ENCODE results near the gene PEAK1. TPM values are rescaled to one million over a fixed set of nuclear protein-coding genes. Genes with fewer than 3 reads are reported as not detected.

Gene PEAK1
- total RNA-seq, 1 experiment from 2014 or later = 36.7 TPM

- intact Hi-C loops (cut with micrococcal nuclease; ENCODE audit: unreplicated experiment) = no loop called here
- no peak for TF ChIP-seq EZH2 (IDR thresholded peaks at IDR 0.05; ENCODE audit: borderline replicate concordance, low read depth, low read length, poor library complexity, severe bottlenecking)
- no peak for TF ChIP-seq CTCF (conservative IDR thresholded peaks at IDR 0.05; ENCODE audit: low read depth, low read length)
- POLR2A ChIA-PET (ENCODE audit: low non-redundant PET) = no interaction called here
These were observed 7.0 kb upstream of the PEAK1 start for GRCh38 chr15:77426871-77427270.

GRCh38 chr15:77426377-77426776, 6.5 kb upstream of the PEAK1 start:
- Histone ChIP-seq H3K9me3 (ENCODE audit: low read depth, low read length, poor library complexity, severe bottlenecking) (no peaks in the 10 kb centered on the region), H3K4me3 (ENCODE audit: low read depth, low read length, poor library complexity, severe bottlenecking) (no peak overlapping the region), H3K27ac (ENCODE audit: low read depth, low read length, poor library complexity, severe bottlenecking) (no peak overlapping the region), H3K4me1 (ENCODE audit: insufficient read depth, low read length, poor library complexity, severe bottlenecking) (peaks cover 6% of the 10 kb centered on the region), H3K27me3 (replicated peaks; ENCODE audit: insufficient read depth, low read depth, low read length, poor library complexity) (no peaks in the 10 kb centered on the region), H3K36me3 (ENCODE audit: insufficient read depth, low read length, poor library complexity, severe bottlenecking) (no peaks in the 10 kb centered on the region)
- ChIA-PET CTCF (no interaction called here), POLR2A (ENCODE audit: low non-redundant PET) (no interaction called here)
- intact Hi-C loops (cut with micrococcal nuclease; ENCODE audit: unreplicated experiment) = no loop called here
- DNase-seq (ENCODE audit: low spot score) = no peak
- TF ChIP-seq EZH2 (IDR thresholded peaks at IDR 0.05; ENCODE audit: borderline replicate concordance, low read depth, low read length, poor library complexity, severe bottlenecking) (no peak), CTCF (conservative IDR thresholded peaks at IDR 0.05; ENCODE audit: low read depth, low read length) (no peak)
- BruUV-seq (replicated peaks) = no TSS peak

More at GRCh38 chr15:77426871-77427270, 7.0 kb upstream of the PEAK1 start:
- DNase-seq (ENCODE audit: low spot score) = no peak
- no peak overlapping the region for H3K4me3 ChIP-seq (ENCODE audit: low read depth, low read length, poor library complexity, severe bottlenecking)
- H3K9me3 ChIP-seq (ENCODE audit: low read depth, low read length, poor library complexity, severe bottlenecking) = no peaks in the 10 kb centered on the region
- no TSS peak for BruUV-seq (replicated peaks)
- H3K36me3 ChIP-seq (ENCODE audit: insufficient read depth, low read length, poor library complexity, severe bottlenecking) = no peaks in the 10 kb centered on the region
- peaks cover 2% of the 10 kb centered on the region for H3K4me1 ChIP-seq (ENCODE audit: insufficient read depth, low read length, poor library complexity, severe bottlenecking)
- CTCF ChIA-PET = no interaction called here
- no peak overlapping the region for H3K27ac ChIP-seq (ENCODE audit: low read depth, low read length, poor library complexity, severe bottlenecking)
- no peaks in the 10 kb centered on the region for H3K27me3 ChIP-seq (replicated peaks; ENCODE audit: insufficient read depth, low read depth, low read length, poor library complexity)

GRCh38 chr15:77425104-77425503, 5.2 kb upstream of the PEAK1 start:
- POLR2A ChIA-PET (ENCODE audit: low non-redundant PET) = no interaction called here
- Histone ChIP-seq H3K9me3 (ENCODE audit: low read depth, low read length, poor library complexity, severe bottlenecking) (no peaks in the 10 kb centered on the region), H3K4me3 (ENCODE audit: low read depth, low read length, poor library complexity, severe bottlenecking) (no peak overlapping the region), H3K27me3 (replicated peaks; ENCODE audit: insufficient read depth, low read depth, low read length, poor library complexity) (no peaks in the 10 kb centered on the region), H3K27ac (ENCODE audit: low read depth, low read length, poor library complexity, severe bottlenecking) (no peak overlapping the region), H3K36me3 (ENCODE audit: insufficient read depth, low read length, poor library complexity, severe bottlenecking) (no peaks in the 10 kb centered on the region), H3K4me1 (ENCODE audit: insufficient read depth, low read length, poor library complexity, severe bottlenecking) (peaks cover 6% of the 10 kb centered on the region)
- BruUV-seq (replicated peaks) = no TSS peak
- no peak for TF ChIP-seq CTCF (conservative IDR thresholded peaks at IDR 0.05; ENCODE audit: low read depth, low read length)
- no peak for TF ChIP-seq EZH2 (IDR thresholded peaks at IDR 0.05; ENCODE audit: borderline replicate concordance, low read depth, low read length, poor library complexity, severe bottlenecking)
- DNase-seq (ENCODE audit: low spot score) = no peak
- CTCF ChIA-PET = no interaction called here
- intact Hi-C loops (cut with micrococcal nuclease; ENCODE audit: unreplicated experiment) = no loop called here
